Astrocyte of the cerebellum (primary cell): ENCODE data around the gene STK32C.

Experiments
- DNase-seq: peaks from one replicate; pipeline ENCODE4 v3.0.0-alpha.2; 2011; ENCODE audit warnings: low read depth
- H3K4me3 ChIP-seq: 2 replicates; pipeline ENCODE4 v1.5.1; 2011; ENCODE audit warnings: mild to moderate bottlenecking, low read depth, low read length, moderate library complexity
- in situ Hi-C: cut with HindIII; loops from 2 replicates; pipeline ENCODE4 v1.10.0; 2017; ENCODE audit warnings: low sequenced_read_pairs
- TF ChIP-seq, protein P1 (sequence below): IDR thresholded peaks from 2 replicates; pipeline ENCODE4 v1.5.1; 2012; ENCODE audit warnings: low read length, low read depth, moderate library complexity, mild to moderate bottlenecking; ENCODE audit errors: missing control alignments

STK32C gene

DNA sequence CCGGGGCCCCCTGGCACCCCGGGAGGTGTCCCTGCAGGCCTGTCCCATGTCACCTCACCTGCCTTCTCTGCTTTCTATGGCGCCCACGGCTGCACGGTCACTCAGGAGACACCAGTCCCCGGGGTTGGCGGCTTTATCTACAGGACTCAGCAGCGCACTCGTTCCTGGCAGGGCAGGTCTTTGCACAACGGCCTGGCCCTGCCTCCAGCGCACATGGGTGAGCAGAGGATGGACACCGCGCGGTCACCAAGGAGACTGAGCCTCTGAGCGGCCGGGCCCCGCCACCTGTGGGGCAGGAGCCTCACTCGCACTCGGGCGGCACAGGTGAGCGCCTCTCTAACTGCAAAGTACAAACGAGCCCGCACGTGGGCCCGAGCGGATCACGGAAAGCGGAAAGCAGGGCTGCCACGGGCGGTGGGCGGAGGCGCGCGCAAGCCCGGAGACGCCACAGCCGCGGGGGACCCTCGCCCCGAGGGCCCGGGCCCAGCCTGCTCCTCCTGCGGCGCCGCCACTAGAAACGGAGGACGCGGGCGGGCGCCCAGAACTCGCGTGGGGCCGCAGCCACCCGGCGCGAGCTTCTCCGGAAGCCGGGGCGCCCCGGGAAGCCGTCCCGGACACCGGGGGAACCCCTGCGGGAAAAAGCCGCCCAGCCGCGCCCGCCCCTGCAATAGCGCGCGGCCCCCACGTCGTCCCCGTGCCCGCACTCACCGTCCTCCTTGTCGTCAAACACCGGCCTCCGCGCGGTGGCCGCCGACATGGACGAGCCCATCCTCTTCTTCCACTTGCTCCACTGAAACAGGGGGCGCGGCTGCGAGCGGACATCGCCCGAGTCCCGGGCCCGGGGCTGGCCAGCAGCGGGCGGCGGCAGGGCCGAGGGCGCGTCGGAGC is 642 bp downstream of the STK32C start:
- TF ChIP-seq, protein P1, sequence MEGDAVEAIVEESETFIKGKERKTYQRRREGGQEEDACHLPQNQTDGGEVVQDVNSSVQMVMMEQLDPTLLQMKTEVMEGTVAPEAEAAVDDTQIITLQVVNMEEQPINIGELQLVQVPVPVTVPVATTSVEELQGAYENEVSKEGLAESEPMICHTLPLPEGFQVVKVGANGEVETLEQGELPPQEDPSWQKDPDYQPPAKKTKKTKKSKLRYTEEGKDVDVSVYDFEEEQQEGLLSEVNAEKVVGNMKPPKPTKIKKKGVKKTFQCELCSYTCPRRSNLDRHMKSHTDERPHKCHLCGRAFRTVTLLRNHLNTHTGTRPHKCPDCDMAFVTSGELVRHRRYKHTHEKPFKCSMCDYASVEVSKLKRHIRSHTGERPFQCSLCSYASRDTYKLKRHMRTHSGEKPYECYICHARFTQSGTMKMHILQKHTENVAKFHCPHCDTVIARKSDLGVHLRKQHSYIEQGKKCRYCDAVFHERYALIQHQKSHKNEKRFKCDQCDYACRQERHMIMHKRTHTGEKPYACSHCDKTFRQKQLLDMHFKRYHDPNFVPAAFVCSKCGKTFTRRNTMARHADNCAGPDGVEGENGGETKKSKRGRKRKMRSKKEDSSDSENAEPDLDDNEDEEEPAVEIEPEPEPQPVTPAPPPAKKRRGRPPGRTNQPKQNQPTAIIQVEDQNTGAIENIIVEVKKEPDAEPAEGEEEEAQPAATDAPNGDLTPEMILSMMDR = no peak
- peak overlapping the region; percentile 59 for H3K4me3 ChIP-seq
- no peak for DNase-seq
- in situ Hi-C loops = no loop called here

DNA sequence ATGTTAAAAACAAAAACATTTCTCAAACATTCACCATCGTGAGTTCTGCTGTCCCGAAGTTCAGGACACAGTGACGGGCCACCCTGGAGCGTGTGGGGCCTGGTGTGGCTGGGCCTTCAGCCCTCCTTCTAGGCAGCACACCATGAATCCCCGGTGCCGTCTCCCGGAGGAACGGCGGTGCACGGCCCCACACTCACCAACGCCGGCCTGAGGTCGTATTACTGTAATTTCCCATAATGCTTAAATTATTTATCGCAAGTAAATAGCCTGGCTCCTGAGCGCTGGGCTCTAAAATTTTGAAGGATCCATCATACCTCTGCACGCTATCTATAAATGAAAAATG is 1.4 kb downstream of the STK32C start:
- TF ChIP-seq, protein P1 = no peak
- in situ Hi-C loops = no loop called here
- H3K4me3 ChIP-seq = no peak overlapping the region
- DNase-seq = no peak

DNA sequence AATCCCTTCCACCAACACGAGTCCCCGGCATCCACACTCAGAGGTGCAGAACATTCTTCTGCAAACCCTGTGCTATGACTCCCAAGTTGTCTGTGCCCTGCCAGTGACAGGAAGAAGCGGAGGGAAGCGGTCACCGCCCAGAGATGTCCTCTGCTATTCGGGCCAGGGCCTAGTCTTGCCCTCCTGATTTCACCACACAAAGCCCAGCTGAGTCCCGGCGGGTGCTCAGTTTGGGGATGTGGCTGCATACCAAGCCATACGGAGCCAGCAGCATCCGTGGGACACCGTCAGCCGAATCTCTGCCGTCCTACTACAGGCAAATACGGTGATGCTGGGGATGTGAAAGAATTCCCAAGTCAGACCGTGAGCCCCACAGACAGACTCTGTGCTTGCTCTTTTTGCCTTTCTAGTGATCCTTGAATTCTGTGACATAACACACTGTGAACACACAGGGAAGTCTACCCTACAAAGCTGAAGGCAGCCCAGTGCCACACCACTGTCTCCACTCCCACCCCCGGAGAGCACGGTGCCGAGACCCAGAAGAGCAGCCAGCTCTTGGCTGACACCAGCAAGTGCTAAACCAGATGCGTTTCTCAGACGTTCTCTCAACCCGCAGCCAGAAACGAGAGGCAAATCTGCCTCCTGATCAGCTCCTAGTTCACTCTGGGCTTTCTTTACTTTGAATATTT is 2.0 kb downstream of the STK32C start:
- DNase-seq = no peak
- TF ChIP-seq, protein P1 = no peak
- H3K4me3 ChIP-seq = no peak overlapping the region
- in situ Hi-C loops = no loop called here

DNA sequence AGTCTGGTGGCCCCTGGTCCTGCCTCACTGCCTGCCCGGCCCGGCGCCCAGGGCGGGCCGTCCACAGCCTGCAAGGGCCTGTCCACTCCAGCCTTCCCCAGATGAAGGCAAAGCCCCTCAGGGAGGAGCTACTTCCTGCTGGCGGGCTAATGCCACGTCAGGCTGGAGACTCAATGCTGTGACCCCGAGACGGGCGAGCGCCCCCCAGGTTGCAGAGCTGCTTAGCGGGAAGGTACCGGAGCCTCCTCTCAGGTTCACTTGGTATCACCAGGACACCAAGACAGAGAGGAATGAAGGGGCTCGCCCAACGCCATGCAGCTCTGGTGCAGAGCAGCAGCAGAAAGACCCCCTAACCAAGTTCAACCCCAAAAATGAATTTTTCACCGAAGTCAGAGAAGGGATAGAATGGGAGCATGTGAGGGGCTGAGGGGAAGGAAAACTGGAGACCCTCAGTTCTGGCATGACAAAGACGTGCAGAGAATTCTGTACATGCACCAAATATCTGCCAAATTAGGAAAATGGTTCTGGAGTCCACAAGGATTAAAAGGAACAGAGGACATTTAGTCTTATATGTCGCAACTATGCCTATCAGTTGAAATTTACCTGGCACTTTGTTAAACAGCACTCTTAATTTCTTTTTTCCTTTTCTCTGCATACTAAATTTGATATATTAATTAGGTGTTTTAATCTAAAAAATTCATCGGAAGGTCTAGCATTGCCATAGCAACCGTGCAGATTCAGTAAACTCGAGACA is 2.8 kb downstream of the STK32C start:
- in situ Hi-C loops = no loop called here
- DNase-seq = no peak

DNA sequence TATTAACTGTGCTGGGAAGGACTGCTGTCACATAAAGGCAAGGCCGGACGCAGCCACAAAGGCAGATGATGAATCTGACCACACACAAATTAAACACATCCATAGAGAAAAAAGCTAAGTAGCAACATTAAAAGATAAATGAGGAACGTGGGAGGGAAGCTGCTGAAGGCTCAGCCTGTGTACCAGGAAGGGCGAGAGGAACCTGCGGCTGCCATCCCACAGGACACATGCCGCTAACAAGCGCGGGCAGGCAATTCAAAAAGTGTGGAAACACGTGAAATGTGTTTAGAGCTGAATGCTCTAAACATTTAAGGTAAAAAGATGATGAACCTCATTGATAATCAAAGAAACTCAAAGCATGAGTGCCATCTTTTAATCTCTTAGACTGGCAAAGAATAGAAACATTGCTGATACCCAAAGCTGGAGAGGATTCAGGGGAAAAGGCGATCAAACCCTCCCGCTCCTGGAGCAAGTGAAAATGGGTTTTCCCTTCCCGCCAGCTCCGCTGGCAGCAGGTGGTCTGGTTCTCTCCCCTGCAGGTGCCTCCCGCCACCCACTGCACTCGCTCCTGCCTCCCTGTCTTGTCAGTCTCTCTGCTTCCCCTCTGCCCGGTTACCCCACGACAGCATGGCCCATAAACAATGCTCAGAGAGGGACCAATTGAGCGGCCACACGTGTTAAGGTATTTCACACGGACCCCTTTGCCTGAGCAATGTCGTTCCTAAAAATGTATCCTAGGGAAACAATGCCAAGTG is 4.2 kb downstream of the STK32C start:
- DNase-seq = no peak
- in situ Hi-C loops = no loop called here
- TF ChIP-seq, protein P1 = no peak
- H3K4me3 ChIP-seq = no peak overlapping the region

More for the DNA sequence above, 2.8 kb downstream of the STK32C start:
- TF ChIP-seq, protein P1 = no peak
- no peak overlapping the region for H3K4me3 ChIP-seq
